SK-N-SH (cell line): ENCODE results near the gene PAEP. TPM values are rescaled to one million over a fixed set of nuclear protein-coding genes. Genes with fewer than 3 reads are reported as not detected.

Experiments used
- CTCF ChIA-PET: fragments of 300-600, 350-600 bp; formaldehyde crosslinking; extraction: SDS; loops from one replicate; lab custom pipeline; 2021; lab: Yijun Ruan, JAX
- POLR2A ChIA-PET: fragments of 350-600 bp; sonication (Branson Sonifier 250); formaldehyde crosslinking; extraction: SDS; loops from one replicate; lab custom pipeline; 2020; ENCODE audit warnings: antibody characterized with exemption, inconsistent platforms; lab: Yijun Ruan, JAX
- DNase-seq: peaks from one replicate; pipeline ENCODE4 v3.0.0; 2012
- H2AFZ ChIP-seq: fragments of 200-600 bp; sonication (generic); 2 replicates; pipeline ENCODE4 v1.8.1; 2016; ENCODE audit warnings: antibody characterized with exemption, mild to moderate bottlenecking, low read depth
- H3F3A ChIP-seq: fragments of 200-600 bp; sonication (generic); replicated peaks from 2 replicates; pipeline ENCODE3; 2016; ENCODE audit warnings: antibody characterized with exemption, mild to moderate bottlenecking; ENCODE audit not compliant: insufficient read depth
- H3K27ac ChIP-seq, 2 experiments: fragments of 200-500 bp in 1 of 2; fragments of 200-600 bp in 1 of 2; sonication (Bioruptor generic) in 1 of 2; sonication (generic), shearing (Covaris generic) in 1 of 2; 2 replicates each; pipeline versions ENCODE4 v1.5.1 to v1.6.1; 2014 to 2016; ENCODE audit warnings: low read depth in 2 of 2, inconsistent platforms in 1 of 2, low read length in 1 of 2, mild to moderate bottlenecking in 1 of 2, mixed read lengths in 1 of 2
- H3K27me3 ChIP-seq: fragments of 200-600 bp; sonication (generic), shearing (Covaris generic); 2 replicates; pipeline ENCODE4 v1.6.1; 2016; ENCODE audit warnings: mixed run types; ENCODE audit not compliant: insufficient read depth
- H3K36me3 ChIP-seq, 2 experiments: fragments of 200-500 bp in 1 of 2; fragments of 200-600 bp in 1 of 2; sonication (Bioruptor generic) in 1 of 2; sonication (generic) in 1 of 2; replicated peaks in 1 of 2; 2 replicates each; pipeline versions ENCODE3 to v1.5.1; 2014 to 2016; ENCODE audit warnings: low read length in 1 of 2, mild to moderate bottlenecking in 1 of 2; ENCODE audit not compliant: insufficient read depth in 2 of 2, control insufficient read depth in 1 of 2
- H3K4me1 ChIP-seq, 2 experiments: fragments of 200-500 bp in 1 of 2; fragments of 200-600 bp in 1 of 2; sonication (Bioruptor generic) in 1 of 2; sonication (generic), shearing (Covaris generic) in 1 of 2; 2 replicates each; pipeline versions ENCODE4 v1.5.1 to v1.6.1; 2014 to 2016; ENCODE audit warnings: low read depth in 1 of 2, low read length in 1 of 2, mixed run types in 1 of 2; ENCODE audit not compliant: insufficient read depth in 2 of 2, control insufficient read depth in 1 of 2
- H3K4me2 ChIP-seq: fragments of 200-600 bp; sonication (generic), shearing (Covaris generic); 2 replicates; pipeline ENCODE4 v1.6.1; 2017; ENCODE audit warnings: mixed run types
- H3K4me3 ChIP-seq, 2 experiments: fragments of 200-500 bp in 1 of 2; fragments of 200-600 bp in 1 of 2; sonication (Bioruptor generic) in 1 of 2; sonication (generic), shearing (Covaris generic) in 1 of 2; 2 replicates each; pipeline versions ENCODE4 v1.5.1 to v1.8.1; 2014 to 2016; ENCODE audit warnings: low read depth in 2 of 2, inconsistent platforms in 1 of 2, low read length in 1 of 2, mild to moderate bottlenecking in 1 of 2, mixed read lengths in 1 of 2, moderate library complexity in 1 of 2
- H3K79me2 ChIP-seq: fragments of 200-600 bp; sonication (generic); 2 replicates; pipeline ENCODE4 v1.8.1; 2017; ENCODE audit warnings: mild to moderate bottlenecking; ENCODE audit not compliant: insufficient read depth
- H3K9ac ChIP-seq: fragments of 200-600 bp; sonication (generic); 2 replicates; pipeline ENCODE4 v1.6.1; 2017; ENCODE audit warnings: mixed run types
- H3K9me2 ChIP-seq: fragments of 200-600 bp; sonication (generic); 2 replicates; pipeline ENCODE4 v1.6.1; 2017; ENCODE audit warnings: mixed run types
- H3K9me3 ChIP-seq: fragments of 200-600 bp; sonication (generic); 2 replicates; pipeline ENCODE4 v1.6.1; 2017; ENCODE audit warnings: mixed run types, mild to moderate bottlenecking, moderate library complexity
- H4K20me1 ChIP-seq: fragments of 200-600 bp; sonication (generic); 2 replicates; pipeline ENCODE4 v1.6.1; 2017; ENCODE audit warnings: mild to moderate bottlenecking, mixed run types; ENCODE audit not compliant: insufficient read depth
- CHD2 ChIP-seq: fragments of 150-350 bp; IDR thresholded peaks from 2 replicates; pipeline ENCODE4 v1.6.1; 2018; ENCODE audit warnings: low read length; ENCODE audit not compliant: partially characterized antibody
- CTCF ChIP-seq: fragments of 200-600 bp; sonication (generic); IDR thresholded peaks from 2 replicates; pipeline ENCODE4 v1.6.1; 2017; ENCODE audit warnings: antibody characterized with exemption, mild to moderate bottlenecking, moderate library complexity
- FOXM1 ChIP-seq: IDR thresholded peaks from 2 replicates; pipeline ENCODE4 v1.4.0; 2012; ENCODE audit warnings: low read depth, mild to moderate bottlenecking
- GABPA ChIP-seq: IDR thresholded peaks from 2 replicates; pipeline ENCODE4 v1.4.0; 2012; ENCODE audit warnings: low read depth, mild to moderate bottlenecking
- IRF3 ChIP-seq: fragments of 150-350 bp; IDR thresholded peaks from 2 replicates; pipeline ENCODE4 v1.6.1; 2016; ENCODE audit warnings: mild to moderate bottlenecking, low read depth, low read length
- MAX ChIP-seq: IDR thresholded peaks from 2 replicates; pipeline ENCODE4 v1.4.0; 2012; ENCODE audit warnings: low read depth
- MXI1 ChIP-seq: IDR thresholded peaks from 2 replicates; pipeline ENCODE4 v1.6.1; 2012; ENCODE audit warnings: mild to moderate bottlenecking, low read depth, low read length, improper control_type of control experiment
- NFIC ChIP-seq: IDR thresholded peaks from 2 replicates; pipeline ENCODE4 v1.4.0; 2012; ENCODE audit warnings: borderline replicate concordance
- NRF1 ChIP-seq: IDR thresholded peaks from 2 replicates; pipeline ENCODE4 v1.6.1; 2012; ENCODE audit warnings: low read depth, mild to moderate bottlenecking, low read length
- POLR2AphosphoS5 ChIP-seq: IDR thresholded peaks from 2 replicates; pipeline ENCODE4 v1.6.1; 2012; ENCODE audit warnings: low read depth, low read length
- RAD21 ChIP-seq: IDR thresholded peaks from 2 replicates; pipeline ENCODE4 v1.6.1; 2012; ENCODE audit warnings: mild to moderate bottlenecking, low read length
- RXRA ChIP-seq: IDR thresholded peaks from 2 replicates; pipeline ENCODE4 v1.4.0; 2012; ENCODE audit warnings: low read depth, mild to moderate bottlenecking, borderline replicate concordance
- SIN3A ChIP-seq: IDR thresholded peaks from 2 replicates; pipeline ENCODE4 v1.6.1; 2012; ENCODE audit warnings: low read depth, mild to moderate bottlenecking, low read length, moderate library complexity, borderline replicate concordance
- SMC3 ChIP-seq: IDR thresholded peaks from 2 replicates; pipeline ENCODE4 v1.6.1; 2012; ENCODE audit warnings: low read depth, low read length, improper control_type of control experiment
- TAF1 ChIP-seq: IDR thresholded peaks from 2 replicates; pipeline ENCODE4 v1.6.1; 2012; ENCODE audit warnings: low read depth, mild to moderate bottlenecking, low read length, moderate library complexity, borderline replicate concordance
- USF2 ChIP-seq: fragments of 150-350 bp; IDR thresholded peaks from 2 replicates; pipeline ENCODE4 v1.6.1; 2017; ENCODE audit warnings: antibody characterized with exemption, low read length, low read depth, borderline replicate concordance
- ZBTB33 ChIP-seq: IDR thresholded peaks from 2 replicates; pipeline ENCODE4 v1.4.0; 2012; ENCODE audit warnings: low read depth, borderline replicate concordance
- WGBS: methylation state at CpG from one replicate; pipeline ENCODE4 v1.1.6; 2017; ENCODE audit warnings: low lambda C conversion rate; 5-methylcytosine and 5-hydroxymethylcytosine counted together
- polyA plus RNA-seq, 3 experiments: library from polyadenylated mRNA; depleted of rRNA; stranded (reverse); fragments of >200 nt; gene quantifications; 2 replicates each; pipeline ENCODE4 v1.2.3, GENCODE V29; 2012

The PAEP gene
- polyA plus RNA-seq, 1 of the 3 experiments (the other 2 are of a cell fraction): 0.08 TPM

GRCh38 chr9:135584371-135584770 is 22.8 kb downstream of the PAEP start:
- POLR2A ChIA-PET: no interaction called here
- 24% methylated on average over 3 of the region's 5 CpGs for WGBS
- Histone ChIP-seq H3K27ac (no peak overlapping the region), H2AFZ (no peak overlapping the region), H3K27me3 (no peaks in the 10 kb centered on the region), H3K9me3 (no peaks in the 10 kb centered on the region), H3K79me2 (no peaks in the 10 kb centered on the region), H3K36me3 (no peaks in the 10 kb centered on the region), H3K4me1 (no peaks in the 10 kb centered on the region; a peak in 1 of 4 replicates), H3F3A (no peaks in the 10 kb centered on the region), H3K4me2 (no peak overlapping the region), H3K9ac (no peak overlapping the region), H3K4me3 (no peak overlapping the region), H3K9me2 (no peaks in the 10 kb centered on the region), H4K20me1 (no peaks in the 10 kb centered on the region)
- CTCF ChIA-PET: no interaction called here
- TF ChIP-seq MAX: no peak
- no peak for DNase-seq

GRCh38 chr9:135584934-135585333 is 23.4 kb downstream of the PAEP start:
- Histone ChIP-seq H3K4me3 (no peak overlapping the region), H3K27ac (no peak overlapping the region), H3K4me1 (no peaks in the 10 kb centered on the region; a peak in 1 of 4 replicates), H3K4me2 (no peak overlapping the region), H2AFZ (no peak overlapping the region), H3K36me3 (no peaks in the 10 kb centered on the region), H4K20me1 (no peaks in the 10 kb centered on the region), H3K79me2 (no peaks in the 10 kb centered on the region), H3K9me2 (no peaks in the 10 kb centered on the region), H3F3A (no peaks in the 10 kb centered on the region), H3K9ac (no peak overlapping the region), H3K9me3 (no peaks in the 10 kb centered on the region), H3K27me3 (no peaks in the 10 kb centered on the region)
- WGBS: 64% methylated on average over 16 of the region's 16 CpGs
- no peak for DNase-seq
- TF ChIP-seq CHD2 (no peak), IRF3 (no peak)
- POLR2A ChIA-PET: no interaction called here
- CTCF ChIA-PET: no interaction called here

GRCh38 chr9:135586601-135587109 is 25.1 kb downstream of the PAEP start:
- H2AFZ ChIP-seq: no peak overlapping the region
- H3K9me2 ChIP-seq: no peaks in the 10 kb centered on the region
- H3K4me2 ChIP-seq: no peak overlapping the region
- no peak for DNase-seq
- ChIA-PET POLR2A (no interaction called here), CTCF (no interaction called here)
- H3K27ac ChIP-seq: no peak overlapping the region
- no peaks in the 10 kb centered on the region; a peak in 1 of 4 replicates for H3K4me1 ChIP-seq
- no peak overlapping the region for H3K9ac ChIP-seq
- no peaks in the 10 kb centered on the region for H4K20me1 ChIP-seq
- 49% methylated on average over 3 of the region's 15 CpGs for WGBS
- H3K27me3 ChIP-seq: no peaks in the 10 kb centered on the region
- H3K36me3 ChIP-seq: no peaks in the 10 kb centered on the region
- no peaks in the 10 kb centered on the region for H3F3A ChIP-seq
- H3K4me3 ChIP-seq: no peak overlapping the region
- H3K79me2 ChIP-seq: no peaks in the 10 kb centered on the region
- no peaks in the 10 kb centered on the region for H3K9me3 ChIP-seq
- no peak for TF ChIP-seq NFIC
- TF ChIP-seq ZBTB33: no peak
- TF ChIP-seq CHD2: no peak
- no peak for TF ChIP-seq RAD21
- no peak for TF ChIP-seq TAF1
- no peak for TF ChIP-seq GABPA
- no peak for TF ChIP-seq USF2
- no peak for TF ChIP-seq CTCF
- TF ChIP-seq SIN3A: no peak
- TF ChIP-seq SMC3: no peak
- TF ChIP-seq RXRA: no peak
- TF ChIP-seq POLR2AphosphoS5: no peak
- TF ChIP-seq MXI1: no peak
- TF ChIP-seq NRF1: no peak
- TF ChIP-seq FOXM1: no peak
